ENCODE measurements around the gene PSME2. TPM values are rescaled to one million over a fixed set of nuclear protein-coding genes. Genes with fewer than 3 reads are reported as not detected.
A peak's percentile ranks its signal among the peaks of the same experiment; 100 is the strongest.

PSME2 gene
- total and polyA plus RNA-seq, 2 donors (not counting 3 experiments of a cell fraction or from before 2014, with no cell fraction given): 66.5 to 126 TPM

- FAIRE-seq (no peak), DNase-seq (ENCODE audit: low read depth, low spot score) (no peak)
- TF ChIP-seq MYC (IDR thresholded peaks at IDR 0.05; ENCODE audit: low read depth, low read length) (no peak), POLR2A (IDR thresholded peaks at IDR 0.05; ENCODE audit: low read depth, low read length) (no peak), EZH2 (IDR thresholded peaks at IDR 0.05; ENCODE audit: borderline replicate concordance, low read depth, low read length, severe bottlenecking) (no peak), FOS (IDR thresholded peaks at IDR 0.05; ENCODE audit: borderline replicate concordance, insufficient read depth, low read length) (no peak), CTCF (IDR thresholded peaks at IDR 0.05; ENCODE audit: extremely low read depth in 1 of 2, insufficient read depth in 1 of 2, low read depth in 1 of 2, low read length in 2 of 2) (no peak), JUN (IDR thresholded peaks at IDR 0.05; ENCODE audit: borderline replicate concordance, insufficient read depth, insufficient read length, low read depth) (no peak), MAX (IDR thresholded peaks at IDR 0.05; ENCODE audit: insufficient read depth, insufficient read length) (no peak), POLR2AphosphoS5 (IDR thresholded peaks at IDR 0.05; ENCODE audit: insufficient read depth, low read depth, low read length) (no peak), GATA2 (IDR thresholded peaks at IDR 0.05; ENCODE audit: insufficient read depth, insufficient read length, low read depth, low read length) (no peak)
- peaks cover 20% of the 10 kb centered on the region for H3K79me2 ChIP-seq (ENCODE audit: control insufficient read depth, insufficient read depth, low read length)
- H3K4me2 ChIP-seq (ENCODE audit: insufficient read depth, low read length): peak overlapping the region; percentile 1
- H3K9me1 ChIP-seq (replicated peaks; ENCODE audit: control insufficient read depth, extremely low read depth, insufficient read depth, low read length): no peaks in the 10 kb centered on the region
- H3K9ac ChIP-seq (replicated peaks; ENCODE audit: extremely low read depth, insufficient read depth, low read length): peak overlapping the region; percentile 14
- H3K4me1 ChIP-seq (ENCODE audit: control insufficient read depth, extremely low read depth, insufficient read depth, low read length): peaks cover 6% of the 10 kb centered on the region
- H3K27ac ChIP-seq (ENCODE audit: insufficient read depth, low read depth, low read length): no peak overlapping the region
- no peak overlapping the region for H3K4me3 ChIP-seq (replicated peaks in 1 of 3; ENCODE audit: insufficient read depth in 1 of 3, low read depth in 1 of 3, low read length in 3 of 3)
- no peaks in the 10 kb centered on the region for H4K20me1 ChIP-seq (replicated peaks; ENCODE audit: control insufficient read depth, extremely low read depth, insufficient read depth, low read length)
- intact Hi-C loops (cut with micrococcal nuclease) (loop anchor here (2.0 kb wide), 4 partner anchors 28 to 108 kb away; partner anchors contain the start of genes DCAF11, IRF9, NRL and PSME2), dilution Hi-C loops (cut with MboI; ENCODE audit: extremely low pct_ligation_motif_present, low sequenced_read_pairs) (no loop called here)
- H2AFZ ChIP-seq (ENCODE audit: low read depth, low read length): no peak overlapping the region
- no peaks in the 10 kb centered on the region for H3K9me3 ChIP-seq (replicated peaks; ENCODE audit: control insufficient read depth, insufficient read depth, low read length)
- ChIA-PET CTCF (interaction anchor here (1.0 to 1.6 kb wide), 7 partner anchors 9 to 119 kb away, joined by 3 to 6 read pairs (median 5); partner anchors contain the start of genes CHMP4A, CIDEB, IRF9 and MDP1), POLR2A (interaction anchor here (1.0 kb wide), 1 partner anchor 24 kb away, joined by 5 read pairs; the partner anchor contains the start of gene CHMP4A)
- no peaks in the 10 kb centered on the region for H3K27me3 ChIP-seq (ENCODE audit: control insufficient read depth in 2 of 2, insufficient read depth in 2 of 2, low read length in 2 of 2)
- no TSS peak for BruUV-seq (replicated peaks)
- peaks cover 5 to 32% of the 10 kb centered on the region in 2 experiments for H3K36me3 ChIP-seq (ENCODE audit: control insufficient read depth in 2 of 2, extremely low read depth in 1 of 2, insufficient read depth in 2 of 2, low read length in 2 of 2)
Observed at GRCh38 chr14:24189059-24189375, 42.6 kb upstream of the PSME2 start.
